Trophoblast cell (in vitro differentiated cells and primary cell): ENCODE measurements around the gene ITGA4.

Source experiments
- DNase-seq, 2 donors: peaks; one replicate each; pipeline ENCODE4 v3.0.0-alpha.2; 2016
- H2AFZ ChIP-seq: 2 replicates; pipeline ENCODE4 v1.6.1; 2013; ENCODE audit warnings: low read length, moderate library complexity, mild to moderate bottlenecking; ENCODE audit not compliant: insufficient read depth, poor library complexity
- H2AK5ac ChIP-seq: 2 replicates; pipeline ENCODE4 v1.6.1; 2013; ENCODE audit warnings: mild to moderate bottlenecking, low read length
- H2BK120ac ChIP-seq: 2 replicates; pipeline ENCODE4 v1.6.1; 2013; ENCODE audit warnings: low read length, mild to moderate bottlenecking, moderate library complexity; ENCODE audit not compliant: insufficient read depth, poor library complexity
- H2BK12ac ChIP-seq: 2 replicates; pipeline ENCODE4 v1.6.1; 2013; ENCODE audit warnings: mild to moderate bottlenecking, low read length, moderate library complexity
- H2BK5ac ChIP-seq: 2 replicates; pipeline ENCODE4 v1.6.1; 2013; ENCODE audit warnings: low read length, low read depth, moderate library complexity, mild to moderate bottlenecking; ENCODE audit not compliant: poor library complexity
- H3K14ac ChIP-seq: 2 replicates; pipeline ENCODE4 v1.6.1; 2013; ENCODE audit warnings: mild to moderate bottlenecking, low read length
- H3K18ac ChIP-seq: 2 replicates; pipeline ENCODE4 v1.6.1; 2013; ENCODE audit warnings: mild to moderate bottlenecking, low read length
- H3K23ac ChIP-seq: 2 replicates; pipeline ENCODE4 v1.6.1; 2013; ENCODE audit warnings: low read length
- H3K27ac ChIP-seq: 2 replicates; pipeline ENCODE4 v1.5.1; 2013; ENCODE audit warnings: low read depth, mild to moderate bottlenecking, inconsistent platforms, low read length, moderate library complexity
- H3K27me3 ChIP-seq: 2 replicates; pipeline ENCODE4 v1.6.1; 2013; ENCODE audit warnings: inconsistent platforms, mild to moderate bottlenecking, low read length, moderate library complexity; ENCODE audit not compliant: insufficient read depth
- H3K36me3 ChIP-seq, 2 experiments: 1 replicate in 1 of 2; 2 replicates in 1 of 2; pipeline ENCODE4 v1.6.1; 2013; ENCODE audit warnings: low read length in 2 of 2, mild to moderate bottlenecking in 2 of 2, moderate library complexity in 1 of 2; ENCODE audit not compliant: insufficient read depth in 2 of 2, control insufficient read depth in 1 of 2
- H3K4ac ChIP-seq: 2 replicates; pipeline ENCODE4 v1.6.1; 2013; ENCODE audit warnings: low read depth, mild to moderate bottlenecking, low read length, moderate library complexity
- H3K4me1 ChIP-seq, 2 experiments: 1 replicate in 1 of 2; 2 replicates in 1 of 2; pipeline ENCODE4 v1.6.1; 2013; ENCODE audit warnings: low read length in 2 of 2, mild to moderate bottlenecking in 2 of 2, moderate library complexity in 1 of 2; ENCODE audit not compliant: insufficient read depth in 2 of 2, control insufficient read depth in 1 of 2
- H3K4me2 ChIP-seq: 2 replicates; pipeline ENCODE4 v1.6.1; 2013; ENCODE audit warnings: inconsistent platforms, mild to moderate bottlenecking, low read length, moderate library complexity
- H3K4me3 ChIP-seq: 2 replicates; pipeline ENCODE4 v1.5.1; 2013; ENCODE audit warnings: mild to moderate bottlenecking, low read depth, low read length, inconsistent platforms
- H3K79me1 ChIP-seq: one replicate; pipeline ENCODE4 v1.6.1; 2013; ENCODE audit warnings: low read length
- H3K79me2 ChIP-seq: 2 replicates; pipeline ENCODE4 v1.6.1; 2013; ENCODE audit warnings: low read length, mild to moderate bottlenecking; ENCODE audit not compliant: control insufficient read depth, insufficient read depth, poor library complexity
- H3K9ac ChIP-seq: 2 replicates; pipeline ENCODE4 v1.6.1; 2013; ENCODE audit warnings: mild to moderate bottlenecking, low read length
- H3K9me3 ChIP-seq: 2 replicates; pipeline ENCODE4 v1.6.1; 2013; ENCODE audit warnings: low read depth, mild to moderate bottlenecking, control low read depth, inconsistent platforms, low read length; ENCODE audit not compliant: insufficient read depth
- H4K12ac ChIP-seq: 2 replicates; pipeline ENCODE4 v1.6.1; 2013; ENCODE audit warnings: low read depth, mild to moderate bottlenecking, low read length, moderate library complexity
- H4K8ac ChIP-seq: 2 replicates; pipeline ENCODE4 v1.6.1; 2013; ENCODE audit warnings: low read depth, mild to moderate bottlenecking, low read length, moderate library complexity
- H4K91ac ChIP-seq: one replicate; pipeline ENCODE4 v1.6.1; 2013; ENCODE audit warnings: low read depth, mild to moderate bottlenecking, low read length, moderate library complexity
- WGBS: extraction: QIAGEN DNeasy Blood & Tissue Kit; methylation state at CpG from one replicate; pipeline ENCODE4 v1.1.7; 2013; ENCODE audit warnings: missing lambda C conversion rate; ENCODE audit not compliant: insufficient read length, insufficient coverage; ENCODE audit errors: extremely low coverage; 5-methylcytosine and 5-hydroxymethylcytosine counted together

ITGA4 gene

DNA sequence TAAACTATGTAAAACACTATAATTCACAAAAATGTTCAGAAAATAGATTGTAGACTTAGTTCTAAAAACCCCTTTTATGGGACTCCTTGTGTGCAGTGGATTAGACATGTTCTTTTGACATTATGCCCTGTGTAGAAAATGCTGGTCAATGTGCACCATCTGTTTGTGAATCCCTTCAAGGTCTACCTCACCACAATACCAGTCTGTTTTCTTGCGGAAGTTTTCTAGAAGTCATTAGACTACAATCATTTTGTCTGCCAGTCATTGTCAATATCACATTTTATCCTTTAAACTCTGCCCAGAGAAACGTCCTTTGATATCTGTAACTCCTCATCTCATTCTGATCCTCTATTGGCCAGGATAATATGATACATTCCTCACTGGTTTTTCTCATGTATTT is 7.8 kb downstream of the ITGA4 start:
- Histone ChIP-seq H3K4me3 (no peak overlapping the region), H2BK12ac (no peak overlapping the region), H4K12ac (no peak overlapping the region), H2AFZ (no peak overlapping the region), H3K4ac (no peak overlapping the region), H4K8ac (no peak overlapping the region), H2AK5ac (no peak overlapping the region), H3K4me2 (no peak overlapping the region), H3K27ac (no peak overlapping the region), H3K4me1 (no peaks in the 10 kb centered on the region), H4K91ac (no peak overlapping the region), H3K9ac (no peak overlapping the region), H2BK5ac (no peak overlapping the region), H3K79me1 (no peaks in the 10 kb centered on the region), H3K23ac (no peak overlapping the region), H3K36me3 (no peaks in the 10 kb centered on the region), H3K9me3 (no peaks in the 10 kb centered on the region), H3K27me3 (no peaks in the 10 kb centered on the region), H3K18ac (no peak overlapping the region), H2BK120ac (no peak overlapping the region), H3K79me2 (no peaks in the 10 kb centered on the region), H3K14ac (no peak overlapping the region)
- no CpG with 5 or more reads among the region's 2 CpGs for WGBS
- DNase-seq = no peak

DNA sequence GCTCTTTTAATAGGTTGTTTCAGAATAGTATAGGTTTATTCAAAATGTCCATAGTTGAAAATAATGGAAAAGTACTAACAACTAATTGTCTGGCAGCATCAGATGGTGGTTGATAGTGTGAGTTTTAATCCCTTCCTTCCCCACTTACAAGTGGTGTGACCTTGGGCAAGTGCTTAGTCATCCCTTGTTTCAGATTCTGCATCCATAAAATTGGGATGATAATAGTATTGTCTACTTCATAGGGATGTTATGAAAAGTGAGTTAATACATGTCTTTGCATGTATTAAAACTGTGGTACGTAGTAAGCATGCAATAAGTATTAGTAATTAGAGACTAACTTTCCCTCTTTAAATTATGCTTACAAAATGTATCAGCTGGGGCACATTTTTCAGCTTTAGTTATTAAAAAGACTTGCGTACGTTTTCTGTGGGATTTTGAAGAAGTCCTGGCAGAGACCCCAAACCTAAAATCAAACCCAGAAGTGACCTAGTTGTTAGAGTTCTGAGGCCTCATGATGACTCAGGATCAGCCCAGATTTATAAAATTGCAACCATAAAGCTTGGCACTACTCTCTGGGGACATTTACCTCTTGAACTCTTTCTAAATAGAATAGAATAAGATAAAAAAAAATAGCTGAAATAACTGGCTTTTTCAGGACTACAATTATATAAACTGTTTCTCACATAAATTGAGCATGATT is 8.6 kb downstream of the ITGA4 start:
- Histone ChIP-seq H3K18ac (no peak overlapping the region), H3K14ac (no peak overlapping the region), H3K27me3 (no peaks in the 10 kb centered on the region), H3K4me2 (no peak overlapping the region), H3K4me1 (no peaks in the 10 kb centered on the region), H2BK120ac (no peak overlapping the region), H3K79me1 (no peaks in the 10 kb centered on the region), H3K79me2 (no peaks in the 10 kb centered on the region), H3K9ac (no peak overlapping the region), H3K4me3 (no peak overlapping the region), H3K23ac (no peak overlapping the region), H2AFZ (no peak overlapping the region), H2BK5ac (no peak overlapping the region), H4K12ac (no peak overlapping the region), H3K4ac (no peak overlapping the region), H2AK5ac (no peak overlapping the region), H4K8ac (no peak overlapping the region), H4K91ac (no peak overlapping the region), H3K36me3 (no peaks in the 10 kb centered on the region), H2BK12ac (no peak overlapping the region), H3K9me3 (no peaks in the 10 kb centered on the region), H3K27ac (no peak overlapping the region)
- no CpG with 5 or more reads among the region's 3 CpGs for WGBS
- DNase-seq = no peak

DNA sequence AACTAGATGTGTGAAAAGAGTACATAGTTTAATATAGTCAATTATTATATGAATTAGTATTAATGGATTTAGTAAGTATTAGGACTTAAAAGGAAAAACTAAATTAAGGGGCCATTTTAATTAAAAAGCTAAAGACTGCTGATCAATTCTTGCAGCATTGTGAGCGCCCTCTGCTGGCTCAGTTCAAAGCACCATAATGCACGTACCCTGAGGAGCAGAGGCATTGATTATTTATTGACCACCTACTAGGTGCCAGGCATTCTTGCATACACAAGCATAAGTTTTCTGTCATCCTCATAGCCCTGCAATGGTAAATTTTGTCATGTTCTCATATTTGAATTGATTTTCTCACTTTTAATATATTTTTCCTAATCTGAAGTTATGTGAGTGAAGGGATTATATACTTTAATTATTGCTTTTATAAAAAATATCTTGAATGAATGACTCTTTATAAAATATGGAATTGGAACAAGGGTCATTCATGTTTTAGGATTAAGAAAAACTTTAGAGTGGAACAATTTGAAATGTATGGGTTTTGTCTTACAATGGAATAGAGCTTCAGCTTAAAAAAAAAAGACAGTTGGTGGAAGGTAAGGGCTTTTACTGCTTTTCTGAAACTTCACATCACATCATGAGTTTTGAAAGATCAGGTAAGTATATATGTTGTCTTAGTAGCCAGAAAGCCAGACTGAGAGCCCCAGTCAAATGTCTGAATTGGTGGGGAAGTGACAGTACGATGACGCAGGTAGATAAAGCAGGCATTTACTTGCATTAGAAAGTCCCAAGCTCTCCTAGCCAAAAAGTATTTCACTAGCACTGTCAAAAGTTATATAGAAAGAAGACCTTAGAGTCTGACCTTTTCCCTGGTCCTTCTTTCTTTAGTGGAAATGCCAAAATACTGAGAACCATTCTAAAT is 9.7 kb downstream of the ITGA4 start:
- Histone ChIP-seq H3K9me3 (no peaks in the 10 kb centered on the region), H3K4me2 (no peak overlapping the region), H3K4me3 (no peak overlapping the region), H2AK5ac (no peak overlapping the region), H4K91ac (no peak overlapping the region), H3K14ac (no peak overlapping the region), H2BK5ac (no peak overlapping the region), H3K27me3 (no peaks in the 10 kb centered on the region), H2AFZ (no peak overlapping the region), H3K23ac (no peak overlapping the region), H3K18ac (no peak overlapping the region), H4K8ac (no peak overlapping the region), H3K4ac (no peak overlapping the region), H2BK12ac (no peak overlapping the region), H3K79me2 (no peaks in the 10 kb centered on the region), H4K12ac (no peak overlapping the region), H2BK120ac (no peak overlapping the region), H3K36me3 (no peaks in the 10 kb centered on the region), H3K9ac (no peak overlapping the region), H3K4me1 (no peaks in the 10 kb centered on the region), H3K27ac (no peak overlapping the region), H3K79me1 (no peaks in the 10 kb centered on the region)
- WGBS = no CpG with 5 or more reads among the region's 4 CpGs
- peak; percentile 7 to 67 for DNase-seq

DNA sequence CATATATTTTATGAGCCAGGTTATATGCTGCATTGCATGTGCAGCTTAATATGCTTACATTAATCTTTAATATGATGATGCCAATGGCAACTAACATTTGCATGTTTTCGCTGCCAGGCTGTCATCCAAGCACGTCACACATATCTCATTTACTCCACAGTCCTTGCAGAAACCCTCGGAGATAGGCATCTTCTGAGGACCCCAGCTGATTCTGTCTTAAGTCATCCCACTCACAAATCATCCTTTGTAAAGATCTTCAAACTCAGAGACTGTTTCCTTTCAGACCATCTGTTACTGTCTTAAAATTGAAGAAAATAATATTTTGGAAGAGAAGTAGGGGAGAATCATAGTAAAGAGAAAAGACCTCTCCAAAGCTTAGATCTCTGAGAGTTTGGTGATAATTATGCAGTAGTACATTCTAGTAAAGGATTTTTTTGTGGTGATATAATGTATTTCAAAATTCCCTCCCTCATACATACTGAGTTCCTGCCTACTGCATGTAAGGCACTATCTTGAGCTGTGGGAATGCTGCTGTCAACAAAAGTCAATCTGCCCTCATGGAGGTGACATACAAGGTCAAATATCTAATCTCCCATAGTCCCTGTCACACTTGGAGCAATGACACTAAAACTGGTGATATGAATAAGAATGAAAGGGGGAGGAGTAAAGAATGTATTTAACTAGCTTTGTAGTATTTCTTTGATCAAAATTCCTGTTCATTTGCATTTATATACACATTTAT is 11.0 kb downstream of the ITGA4 start:
- H3K79me1 ChIP-seq = no peaks in the 10 kb centered on the region
- H2BK5ac ChIP-seq = no peak overlapping the region
- H3K18ac ChIP-seq = no peak overlapping the region
- no CpG with 5 or more reads among the region's 3 CpGs for WGBS
- no peak overlapping the region for H2BK120ac ChIP-seq
- no peaks in the 10 kb centered on the region for H3K9me3 ChIP-seq
- no peaks in the 10 kb centered on the region for H3K79me2 ChIP-seq
- H4K91ac ChIP-seq = no peak overlapping the region
- no peaks in the 10 kb centered on the region for H3K27me3 ChIP-seq
- no peak overlapping the region for H3K9ac ChIP-seq
- H3K14ac ChIP-seq = no peak overlapping the region
- no peak overlapping the region for H2AFZ ChIP-seq
- H3K36me3 ChIP-seq = no peaks in the 10 kb centered on the region
- no peak overlapping the region for H2BK12ac ChIP-seq
- H3K4ac ChIP-seq = no peak overlapping the region
- H4K8ac ChIP-seq = no peak overlapping the region
- H3K4me3 ChIP-seq = no peak overlapping the region
- H3K27ac ChIP-seq = no peak overlapping the region
- no peak overlapping the region for H3K4me2 ChIP-seq
- no peak overlapping the region for H2AK5ac ChIP-seq
- no peak overlapping the region for H4K12ac ChIP-seq
- no peaks in the 10 kb centered on the region for H3K4me1 ChIP-seq
- DNase-seq = peak in 1 of 2 donors; percentile 67
- no peak overlapping the region for H3K23ac ChIP-seq
